ENCODE measurements around the gene DSCAML1.
A peak's percentile ranks its signal among the peaks of the same experiment; 100 is the strongest.

The DSCAML1 gene

DNA sequence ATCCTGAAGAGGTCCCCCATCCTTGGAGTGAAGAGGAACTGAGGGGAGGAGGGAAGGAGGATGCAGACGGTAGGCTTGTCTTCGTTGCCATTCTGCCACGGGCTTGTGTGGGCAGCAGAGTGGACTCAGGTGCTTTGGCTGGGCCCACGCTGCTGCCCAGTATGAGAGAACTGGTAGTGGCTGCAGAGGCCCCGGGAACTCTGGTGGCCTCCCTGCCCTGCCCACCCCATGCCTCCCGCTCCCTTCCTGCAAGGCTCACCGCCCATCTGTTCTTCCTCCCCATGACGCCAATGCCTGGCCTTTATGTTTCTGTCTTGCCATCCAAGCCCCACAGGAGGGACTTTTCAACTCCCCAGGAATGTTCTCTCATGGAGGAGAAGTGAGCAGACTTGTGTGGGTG lies 157.4 kb downstream of the DSCAML1 start:
- no peak for DNase-seq (ENCODE audit: low read depth, low spot score)

DNA sequence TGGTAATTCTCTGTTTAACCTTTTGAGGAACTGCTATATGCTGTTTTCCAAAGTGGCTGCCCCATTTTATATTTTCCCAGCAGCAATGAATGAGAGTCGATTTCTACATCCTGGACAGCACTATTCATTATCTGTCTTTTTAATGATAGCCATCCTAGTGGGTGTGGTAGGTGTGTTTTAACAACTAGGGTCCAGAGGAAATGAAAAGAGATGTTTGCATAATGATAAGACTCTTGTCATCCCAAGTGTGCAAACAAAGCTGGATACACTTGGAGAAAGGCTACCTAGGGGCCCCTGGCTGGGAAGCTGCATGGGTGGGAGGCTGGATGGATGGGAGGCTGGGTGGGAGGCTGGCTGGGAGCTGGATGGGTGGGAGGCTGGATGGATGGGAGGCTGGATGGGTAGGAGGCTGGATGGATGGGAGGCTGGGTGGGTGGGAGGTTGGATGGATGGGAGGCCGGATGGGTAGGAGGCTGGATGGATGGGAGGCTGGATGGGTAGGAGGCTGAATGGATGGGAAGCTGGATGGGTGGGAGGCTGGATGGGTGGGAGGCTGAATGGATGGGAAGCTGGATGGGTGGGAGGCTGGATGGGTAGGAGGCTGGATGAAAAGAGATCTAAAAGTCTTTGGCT lies 158.0 kb downstream of the DSCAML1 start:
- no peak for DNase-seq (ENCODE audit: low read depth, low spot score)

DNA sequence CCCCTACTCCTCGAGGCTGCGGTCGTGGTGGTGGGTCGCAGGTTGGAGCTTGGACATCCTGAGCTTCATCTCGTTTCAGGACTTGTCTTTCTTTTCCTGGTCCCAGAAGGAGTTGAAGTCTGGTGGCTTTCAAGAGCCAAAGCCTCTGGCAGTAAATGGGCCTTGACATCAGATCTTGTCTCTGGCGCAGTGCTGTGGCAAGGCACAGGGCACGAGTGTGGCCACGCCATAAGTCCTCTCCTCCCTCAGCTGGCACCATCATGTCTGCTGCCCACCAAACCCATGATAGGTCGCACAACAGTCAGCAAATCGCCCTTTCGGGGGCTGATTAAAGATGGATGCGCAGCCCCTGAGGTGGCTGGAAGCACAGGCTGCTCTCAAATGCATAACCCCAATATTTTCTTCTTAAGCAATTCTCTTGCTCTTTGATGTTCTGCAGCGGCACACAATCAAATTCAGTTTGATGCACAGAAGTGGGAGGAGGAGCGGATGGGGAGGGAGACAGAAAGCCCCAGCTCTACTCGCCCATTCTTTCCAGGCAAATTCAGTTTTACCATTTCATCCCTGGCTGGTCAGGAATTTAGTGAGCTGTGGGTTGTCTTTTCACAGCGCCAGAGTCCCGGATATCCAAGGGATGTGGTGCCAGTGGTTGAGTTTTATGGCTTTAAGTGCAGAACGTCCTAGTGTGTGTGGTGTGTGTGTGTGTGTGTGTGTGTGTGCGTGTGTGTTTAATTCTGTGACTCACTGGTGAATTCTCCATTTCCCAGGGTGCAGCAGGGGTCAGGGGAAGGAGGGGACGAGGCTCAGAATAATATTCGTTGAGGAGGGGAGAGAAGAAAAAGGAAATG lies 162.0 kb downstream of the DSCAML1 start:
- no peak for DNase-seq (ENCODE audit: low read depth, low spot score)

DNA sequence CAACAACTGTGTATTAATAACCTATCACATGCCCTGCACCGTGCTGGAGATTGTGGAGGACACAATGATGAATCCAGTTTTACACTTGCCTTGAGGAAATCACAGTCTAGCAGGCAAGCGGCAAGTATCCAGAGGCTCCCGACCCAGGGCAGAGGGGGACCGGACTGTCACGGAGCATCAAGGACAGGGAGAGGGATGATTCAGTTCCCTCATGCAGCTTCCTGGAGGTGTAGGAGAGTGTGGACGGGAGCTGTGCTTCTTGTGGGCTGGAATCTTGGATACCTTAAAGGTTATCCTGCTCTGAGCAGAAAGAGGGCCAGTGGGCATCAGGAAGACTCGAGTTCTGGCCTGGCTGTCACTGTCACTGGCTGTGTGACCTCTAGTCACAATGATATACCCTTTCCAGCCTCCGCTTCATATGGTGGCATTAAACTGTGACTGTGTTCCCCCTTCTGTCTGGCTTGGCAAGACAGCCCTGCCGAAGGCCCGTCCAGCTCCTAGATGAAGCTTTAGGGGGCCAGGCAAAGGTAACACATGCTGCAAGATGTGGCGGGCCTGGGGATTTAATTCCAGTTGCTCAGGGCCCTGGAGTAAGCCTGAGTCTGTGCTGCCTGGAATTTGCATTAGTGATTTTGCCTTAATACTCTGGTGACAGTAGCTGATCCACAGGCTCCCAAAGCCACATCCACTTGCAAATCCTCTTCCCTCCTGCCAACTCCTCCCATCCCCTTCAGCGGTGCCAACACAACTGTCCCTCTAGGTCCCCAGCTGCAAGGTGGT lies 162.8 kb downstream of the DSCAML1 start:
- no peak for DNase-seq (ENCODE audit: low read depth, low spot score)

DNA sequence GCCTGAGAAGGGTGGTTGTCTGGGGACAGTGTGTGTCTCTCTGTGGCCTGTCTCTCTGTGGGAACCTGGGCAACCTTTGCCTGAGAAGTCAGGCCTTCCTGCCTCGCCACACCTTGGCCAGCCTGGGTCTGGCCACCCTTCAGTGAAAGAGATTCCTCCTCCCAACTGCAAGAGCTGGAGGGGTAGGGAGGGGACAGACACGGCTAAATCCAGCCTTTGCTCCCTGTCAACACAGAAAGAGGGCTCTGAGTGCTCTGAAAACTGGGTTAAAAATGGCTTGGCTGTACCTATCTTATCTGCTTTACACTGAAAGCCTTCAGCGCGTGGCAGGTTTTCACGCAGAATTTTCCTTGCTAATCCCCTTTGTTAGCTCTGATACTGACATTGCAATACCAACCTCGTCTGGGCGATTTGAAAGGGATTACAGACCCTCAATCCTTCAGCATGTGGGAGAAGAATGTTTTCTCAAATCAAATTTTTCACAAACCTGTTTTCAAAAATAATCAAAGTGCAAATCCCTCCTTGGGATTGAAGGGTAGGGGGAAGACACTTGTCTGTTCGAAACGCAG lies 163.7 kb downstream of the DSCAML1 start:
- DNase-seq (ENCODE audit: low read depth, low spot score) = no peak

DNA sequence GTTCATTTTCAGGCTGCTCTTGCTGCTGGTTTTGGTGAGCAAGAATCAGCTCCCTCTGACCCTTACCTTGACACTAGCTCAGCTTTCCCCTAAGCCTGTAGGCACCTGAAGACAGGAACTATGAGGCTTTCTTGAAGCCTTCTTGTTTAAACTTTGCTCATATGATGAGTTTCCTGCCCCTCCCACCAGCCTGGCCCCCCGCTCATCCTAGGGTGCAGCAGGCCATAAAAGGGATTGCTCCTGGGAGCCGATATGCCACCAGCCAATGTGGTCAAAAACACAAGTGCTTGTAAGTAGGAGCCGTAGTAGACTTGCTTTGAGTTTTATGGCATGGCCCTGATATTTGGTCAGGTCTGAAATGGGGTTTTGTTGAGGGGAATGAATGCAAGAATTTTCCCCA lies 164.7 kb downstream of the DSCAML1 start:
- no peak for DNase-seq (ENCODE audit: low read depth, low spot score)

DNA sequence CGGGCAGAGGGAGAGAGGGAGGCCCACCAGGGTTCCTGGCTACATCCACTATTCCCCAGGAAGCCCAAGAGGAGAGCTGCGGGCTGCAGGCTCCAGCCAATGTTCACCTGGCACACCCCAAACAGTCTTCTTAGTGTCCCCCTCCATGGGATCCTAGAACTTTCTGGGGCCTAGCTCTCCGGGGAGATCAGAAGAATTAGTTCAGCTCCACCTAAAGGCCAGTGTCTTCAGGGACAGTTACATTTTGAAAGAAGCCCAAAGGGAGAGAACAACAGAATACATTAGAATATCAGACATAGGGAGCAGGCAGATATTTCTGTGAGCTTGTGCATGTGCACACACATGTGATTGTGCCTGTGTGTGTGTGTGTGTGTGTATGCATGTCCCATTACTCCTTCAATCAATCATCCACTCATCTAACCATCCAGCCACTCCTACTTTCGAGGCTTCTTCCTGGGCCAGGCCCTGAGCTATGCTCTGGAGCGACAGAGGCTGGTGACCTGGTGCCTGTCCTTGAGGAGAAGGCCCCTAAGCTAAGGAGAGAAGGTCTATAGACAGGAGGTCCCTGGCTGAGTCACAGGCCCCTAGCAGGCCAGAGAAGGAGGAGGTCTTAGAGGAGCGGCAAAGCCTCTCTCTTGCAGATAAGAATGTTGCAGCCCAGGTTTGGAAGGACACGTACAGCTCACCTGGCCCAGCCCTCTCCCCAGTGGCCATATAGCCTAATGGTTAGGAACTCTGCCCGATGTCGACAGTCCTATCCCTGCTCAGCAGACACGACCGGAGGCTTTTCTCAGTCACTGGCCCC lies 165.5 kb downstream of the DSCAML1 start:
- no peak for DNase-seq (ENCODE audit: low read depth, low spot score)

DNA sequence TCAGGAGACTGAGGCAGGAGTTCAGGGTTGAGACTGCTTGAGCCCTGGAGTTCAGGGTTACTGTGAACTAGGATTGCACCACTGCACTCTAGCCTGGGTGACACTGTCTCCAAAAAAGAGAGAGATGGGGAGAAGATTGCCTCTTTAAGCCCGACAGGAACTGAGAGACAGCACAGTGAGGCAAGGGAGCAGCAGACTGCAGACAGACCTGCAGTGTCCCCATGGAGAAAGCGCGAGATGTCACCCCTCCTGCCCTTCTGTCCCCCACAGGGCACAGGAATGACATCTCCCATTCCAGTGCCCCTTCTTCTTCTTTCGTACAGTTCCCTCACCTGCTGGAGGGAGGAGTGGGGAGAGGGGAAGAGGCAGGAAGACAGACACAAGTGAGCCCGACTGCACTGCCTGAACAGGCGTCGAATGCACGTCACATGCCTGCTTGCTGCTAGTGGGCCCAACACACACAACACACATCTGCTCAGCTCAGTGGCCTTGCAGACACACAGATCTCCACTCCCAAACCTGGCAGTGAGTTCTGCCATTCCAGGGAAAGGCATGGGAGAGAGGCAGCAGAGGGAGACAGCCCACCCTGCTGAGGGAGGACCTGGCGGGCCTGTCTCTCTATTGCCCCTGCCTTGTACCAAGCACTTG lies 167.0 kb downstream of the DSCAML1 start:
- no peak for DNase-seq (ENCODE audit: low read depth, low spot score)

DNA sequence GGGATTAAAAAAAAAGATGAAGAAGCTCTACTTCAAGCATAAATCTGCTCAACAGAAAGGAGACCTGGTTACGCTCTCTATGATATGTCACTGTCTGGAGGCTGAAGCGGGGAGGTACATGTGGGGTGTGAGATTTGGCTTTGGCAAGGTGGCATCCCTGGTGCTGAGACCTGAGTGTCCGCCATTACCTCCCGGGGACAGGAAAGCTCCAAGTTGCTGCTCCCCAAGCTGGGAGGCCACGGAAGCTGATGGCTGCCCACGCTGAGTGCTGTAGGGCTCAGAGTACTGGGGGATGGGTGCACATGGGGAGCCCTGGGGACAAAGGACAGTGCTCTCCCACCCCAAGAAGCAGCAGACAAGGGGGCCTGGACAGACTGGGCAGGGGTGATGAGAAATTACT lies 167.9 kb downstream of the DSCAML1 start:
- no peak for DNase-seq (ENCODE audit: low read depth, low spot score)

DNA sequence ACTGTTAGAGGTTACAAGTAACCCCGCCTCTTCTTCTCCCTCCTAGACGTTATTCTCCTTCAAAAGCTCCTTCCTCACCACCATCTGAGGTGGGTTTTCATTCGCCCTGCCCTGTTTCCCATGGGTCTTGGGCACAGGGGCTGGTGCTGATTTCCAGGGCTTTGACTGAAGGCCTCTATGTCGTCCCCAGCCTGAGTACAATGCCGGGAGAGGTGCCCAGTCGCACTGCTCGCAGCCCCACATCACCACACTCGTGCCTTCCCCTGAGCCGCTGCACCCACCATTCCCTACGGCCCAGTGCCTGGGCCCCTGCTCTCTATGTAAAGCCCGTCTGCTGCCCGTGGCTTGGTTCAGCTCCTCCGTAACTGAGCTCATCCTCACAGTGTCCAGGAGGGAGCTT lies 169.8 kb downstream of the DSCAML1 start:
- DNase-seq (ENCODE audit: low read depth, low spot score) = no peak

DNA sequence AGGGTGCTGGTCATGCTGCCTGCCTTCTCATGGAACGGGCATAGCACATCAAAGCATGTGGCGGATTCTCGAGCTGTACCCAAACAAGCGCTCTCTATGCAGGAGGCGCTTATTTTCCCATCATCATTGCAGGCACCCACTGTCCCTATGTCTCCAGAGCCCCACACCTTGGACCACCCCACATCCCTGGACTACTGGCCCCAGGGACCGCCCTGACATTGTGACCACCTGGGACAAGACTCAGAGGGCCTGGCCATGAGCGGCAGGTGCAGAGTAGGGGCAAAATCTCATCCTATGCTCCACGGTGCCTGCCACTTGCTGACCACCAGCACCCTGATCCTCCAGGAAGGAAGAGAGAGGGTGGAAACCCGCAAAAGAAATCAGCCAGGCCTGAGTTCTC lies 170.4 kb downstream of the DSCAML1 start:
- DNase-seq (ENCODE audit: low read depth, low spot score) = no peak

DNA sequence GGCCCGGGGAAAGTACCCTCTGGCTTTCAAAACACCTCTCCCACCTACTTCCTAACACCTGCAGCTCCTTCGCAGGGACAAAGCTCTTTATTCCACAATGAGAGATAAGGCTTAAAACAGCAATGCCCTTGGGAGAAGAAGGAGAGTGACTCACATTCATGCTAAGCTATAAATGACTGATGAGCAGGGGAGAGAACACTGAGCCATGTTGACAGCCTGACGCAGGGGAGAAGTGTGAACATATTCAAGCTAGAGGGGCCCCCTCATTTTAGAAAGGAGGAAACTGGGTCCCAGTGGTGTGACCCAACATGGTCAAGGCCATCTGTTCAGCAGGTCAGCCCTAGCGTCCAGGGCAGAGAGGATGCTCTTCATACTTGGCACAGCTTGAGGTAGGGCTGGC lies 171.8 kb downstream of the DSCAML1 start:
- DNase-seq (ENCODE audit: low read depth, low spot score) = no peak

DNA sequence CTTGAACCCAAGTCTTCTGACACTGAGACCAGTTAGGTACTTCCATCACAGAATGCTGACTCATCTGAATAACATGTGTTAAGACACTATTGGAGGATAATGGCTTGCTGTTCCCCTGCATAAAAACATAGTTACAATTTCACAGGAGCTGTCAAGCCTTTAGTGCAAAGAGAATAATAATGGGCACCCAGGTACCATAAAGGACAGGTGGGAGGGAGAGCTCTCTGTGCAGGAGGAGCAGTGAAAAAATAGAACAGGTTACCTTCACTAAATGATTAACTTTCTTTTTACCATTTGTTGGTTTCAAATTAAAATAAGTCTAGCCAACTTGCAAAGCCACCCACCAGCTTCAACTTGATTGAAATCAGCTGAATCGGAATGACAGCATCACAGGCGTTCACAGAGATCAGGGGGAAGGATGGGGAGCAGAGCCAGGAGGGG lies 173.2 kb downstream of the DSCAML1 start:
- DNase-seq (ENCODE audit: low read depth, low spot score) = no peak

DNA sequence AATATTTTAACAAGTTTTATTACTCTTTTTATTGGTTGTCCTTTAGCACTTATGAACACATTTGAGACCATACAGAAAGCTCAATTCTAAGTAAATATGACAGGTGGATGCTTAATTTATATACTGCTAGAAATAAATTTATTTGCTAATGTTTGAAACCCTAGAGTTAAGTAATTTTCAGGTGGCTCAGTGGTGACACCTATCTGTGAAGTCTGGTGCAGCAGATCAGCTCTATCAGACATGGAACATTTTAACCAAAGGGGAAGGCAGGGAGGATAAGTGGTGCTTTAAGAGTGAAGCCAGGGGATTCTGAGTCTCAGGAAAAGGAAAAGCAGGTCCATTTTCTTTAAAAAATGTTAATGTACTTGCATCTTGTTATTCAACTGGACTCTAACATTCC lies 175.8 kb downstream of the DSCAML1 start:
- no peak for DNase-seq (ENCODE audit: low read depth, low spot score)

DNA sequence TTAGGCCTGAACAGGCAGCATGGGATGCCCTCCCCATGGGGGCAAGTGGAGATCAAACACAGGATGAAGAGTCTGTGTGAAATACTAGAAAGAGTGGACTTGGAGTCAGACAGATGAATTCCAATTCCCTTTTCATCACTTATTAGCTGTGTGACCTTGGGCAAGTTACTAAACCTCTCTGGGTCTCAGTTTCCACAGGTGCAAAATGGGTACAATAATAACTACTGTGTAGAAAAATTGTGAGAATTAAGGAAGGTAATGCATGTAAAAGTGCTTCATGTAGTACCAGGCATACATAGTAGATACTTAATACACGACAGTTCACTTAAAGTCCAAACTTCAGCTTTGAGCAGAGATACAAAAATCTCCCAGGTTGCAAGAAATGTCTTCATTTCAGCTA lies 176.4 kb downstream of the DSCAML1 start:
- no peak for DNase-seq (ENCODE audit: low read depth, low spot score)

DNA sequence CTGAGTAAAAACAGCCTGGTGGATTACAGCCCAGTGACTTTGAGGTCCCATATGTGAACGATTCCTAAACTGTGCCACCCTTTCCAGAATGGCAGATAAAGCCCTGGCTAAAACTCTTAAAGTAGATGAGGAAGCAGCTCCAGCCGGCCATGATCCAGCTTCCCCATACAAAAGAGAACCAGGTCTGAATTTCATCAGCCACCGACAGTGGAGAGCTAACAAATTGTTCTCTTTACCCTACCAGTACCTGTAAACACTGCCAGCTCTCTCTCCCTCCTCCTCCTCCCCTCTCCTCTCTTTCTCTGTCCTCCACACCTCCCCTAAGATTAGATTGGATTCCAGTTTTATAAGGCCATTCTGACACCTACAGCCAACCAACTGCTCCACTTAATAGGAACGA lies 176.9 kb downstream of the DSCAML1 start:
- DNase-seq (ENCODE audit: low read depth, low spot score) = no peak

DNA sequence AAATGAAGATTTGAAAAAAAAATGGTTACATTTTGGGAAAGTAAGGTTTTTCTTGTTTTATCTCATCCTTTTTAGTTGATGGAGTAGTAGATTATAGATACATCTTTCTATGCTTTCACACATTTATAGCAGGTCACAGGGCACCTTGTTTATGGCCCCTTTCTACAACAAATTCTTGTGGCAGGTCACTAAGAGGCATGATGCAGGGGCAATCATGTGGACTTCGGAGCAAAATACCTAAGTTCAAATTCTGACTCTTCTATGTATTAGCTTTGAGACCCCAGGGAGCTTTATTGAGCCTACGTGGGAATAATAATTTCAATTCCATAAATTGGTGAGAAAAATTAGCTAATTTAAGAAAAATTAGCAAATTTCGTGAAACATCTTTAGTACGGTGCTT lies 177.4 kb downstream of the DSCAML1 start:
- no peak for DNase-seq (ENCODE audit: low read depth, low spot score)

DNA sequence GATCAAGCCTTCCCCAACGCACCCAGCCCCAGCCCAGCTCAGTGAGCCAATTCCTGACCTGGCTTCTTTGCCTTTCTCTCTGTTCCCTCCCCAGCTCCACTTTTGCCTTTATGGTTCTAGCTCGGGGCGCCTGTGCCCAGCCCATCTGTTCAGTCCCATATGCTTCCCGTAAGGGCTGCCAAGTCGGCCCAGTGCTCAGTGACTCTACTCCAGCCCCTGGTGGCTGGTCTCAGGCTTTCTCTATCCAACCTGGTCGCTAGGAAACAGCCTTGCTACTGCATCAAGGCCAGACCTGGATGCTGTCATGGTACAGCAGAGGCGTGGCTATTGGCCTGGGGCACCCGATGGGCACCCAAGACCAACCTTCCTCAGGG lies 178.0 kb downstream of the DSCAML1 start:
- peak; percentile 56 for DNase-seq (ENCODE audit: low read depth, low spot score)

DNA sequence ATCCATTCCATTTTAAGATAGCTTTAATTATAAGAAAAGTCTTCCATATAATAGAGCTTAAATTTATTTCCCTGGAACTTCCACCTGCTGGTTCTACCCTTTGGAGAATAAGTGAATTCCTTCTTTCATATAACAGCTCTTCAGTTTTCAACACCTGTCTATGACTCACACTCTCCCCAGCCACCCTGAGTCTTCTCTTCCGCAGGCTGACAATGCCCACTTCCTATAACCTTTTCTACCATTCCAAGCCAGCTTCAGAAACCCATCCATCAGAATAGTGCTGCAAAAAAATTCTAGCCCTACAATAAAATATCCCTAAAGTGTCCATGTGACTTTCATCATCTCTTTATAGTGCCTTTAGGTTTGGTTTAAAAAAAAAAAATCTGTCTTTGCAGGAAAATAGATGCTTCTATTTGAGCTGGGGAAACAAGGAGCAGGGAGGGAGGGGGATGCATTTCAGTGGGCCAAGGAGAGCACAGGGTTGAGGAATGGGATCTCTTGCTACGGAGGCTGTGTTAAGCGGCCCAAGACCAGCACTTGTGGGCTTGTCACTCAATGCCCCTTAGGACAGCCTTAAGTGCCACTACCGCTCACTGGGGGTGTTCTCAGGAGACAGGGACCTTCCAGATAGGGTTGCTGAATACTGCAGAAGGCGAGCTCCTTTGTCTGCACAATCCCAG lies 178.6 kb downstream of the DSCAML1 start:
- no peak for DNase-seq (ENCODE audit: low read depth, low spot score)

DNA sequence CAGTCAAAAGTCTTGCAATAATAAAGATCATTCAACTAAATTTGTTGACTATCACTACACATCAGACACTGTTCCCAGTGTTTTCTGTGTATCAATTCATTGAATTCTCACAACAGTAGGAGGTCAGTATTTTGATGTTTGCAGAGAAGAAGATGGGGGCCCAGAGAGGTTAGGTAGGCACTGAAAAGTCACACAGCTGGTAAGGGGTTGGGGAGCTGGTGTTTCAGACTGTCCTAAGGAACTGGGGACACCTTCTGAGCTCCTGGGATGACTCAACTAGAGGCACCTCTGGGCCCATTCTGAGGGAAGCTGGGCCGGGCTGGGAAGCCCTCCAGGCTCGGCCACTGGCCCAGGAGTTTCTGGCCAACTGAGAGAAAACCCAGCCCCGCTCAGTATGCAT lies 180.0 kb downstream of the DSCAML1 start:
- DNase-seq (ENCODE audit: low read depth, low spot score) = no peak
